ENCODE results near the gene SMAP1. TPM values are rescaled to one million over a fixed set of nuclear protein-coding genes. Genes with fewer than 3 reads are reported as not detected.

Gene SMAP1
- total and polyA plus RNA-seq, 8 donors = 26.2 to 30.6 (median 26.9) TPM

DNA sequence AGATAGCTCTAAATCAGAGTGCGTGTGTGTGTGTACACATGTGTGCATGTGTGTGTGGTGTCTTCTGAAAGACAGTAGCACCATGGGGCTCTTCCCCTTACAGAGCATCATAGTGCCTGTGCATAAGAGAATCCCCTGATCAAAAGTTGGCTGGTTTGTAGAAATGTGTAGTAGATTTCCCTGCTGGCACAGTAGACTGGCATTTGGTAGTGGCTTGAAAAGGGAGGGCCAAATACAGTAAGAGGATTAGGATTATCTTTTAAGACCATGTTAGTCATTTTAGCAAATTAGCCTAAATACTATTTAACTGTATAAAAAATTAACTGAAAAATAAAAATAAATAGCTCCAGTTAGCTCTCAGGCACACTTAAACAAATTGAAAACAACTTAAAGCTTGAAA is 176.6 kb downstream of the SMAP1 start:
- Histone ChIP-seq H3K4me1 (no peaks in the 10 kb centered on the region), H3K36me3 (peaks cover 0 to 6% of the 10 kb centered on the region in 2 donors), H3K27me3 (no peaks in the 10 kb centered on the region), H3K27ac (no peak overlapping the region), H3K4me3 (no peak overlapping the region), H3K9me3 (no peaks in the 10 kb centered on the region)
- intact Hi-C loops (cut with DNase I) = no loop called here
- TF ChIP-seq, protein P1, sequence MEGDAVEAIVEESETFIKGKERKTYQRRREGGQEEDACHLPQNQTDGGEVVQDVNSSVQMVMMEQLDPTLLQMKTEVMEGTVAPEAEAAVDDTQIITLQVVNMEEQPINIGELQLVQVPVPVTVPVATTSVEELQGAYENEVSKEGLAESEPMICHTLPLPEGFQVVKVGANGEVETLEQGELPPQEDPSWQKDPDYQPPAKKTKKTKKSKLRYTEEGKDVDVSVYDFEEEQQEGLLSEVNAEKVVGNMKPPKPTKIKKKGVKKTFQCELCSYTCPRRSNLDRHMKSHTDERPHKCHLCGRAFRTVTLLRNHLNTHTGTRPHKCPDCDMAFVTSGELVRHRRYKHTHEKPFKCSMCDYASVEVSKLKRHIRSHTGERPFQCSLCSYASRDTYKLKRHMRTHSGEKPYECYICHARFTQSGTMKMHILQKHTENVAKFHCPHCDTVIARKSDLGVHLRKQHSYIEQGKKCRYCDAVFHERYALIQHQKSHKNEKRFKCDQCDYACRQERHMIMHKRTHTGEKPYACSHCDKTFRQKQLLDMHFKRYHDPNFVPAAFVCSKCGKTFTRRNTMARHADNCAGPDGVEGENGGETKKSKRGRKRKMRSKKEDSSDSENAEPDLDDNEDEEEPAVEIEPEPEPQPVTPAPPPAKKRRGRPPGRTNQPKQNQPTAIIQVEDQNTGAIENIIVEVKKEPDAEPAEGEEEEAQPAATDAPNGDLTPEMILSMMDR (IDR thresholded peaks at IDR 0.05) = no peak
- no peak for ATAC-seq
- no peak for DNase-seq

DNA sequence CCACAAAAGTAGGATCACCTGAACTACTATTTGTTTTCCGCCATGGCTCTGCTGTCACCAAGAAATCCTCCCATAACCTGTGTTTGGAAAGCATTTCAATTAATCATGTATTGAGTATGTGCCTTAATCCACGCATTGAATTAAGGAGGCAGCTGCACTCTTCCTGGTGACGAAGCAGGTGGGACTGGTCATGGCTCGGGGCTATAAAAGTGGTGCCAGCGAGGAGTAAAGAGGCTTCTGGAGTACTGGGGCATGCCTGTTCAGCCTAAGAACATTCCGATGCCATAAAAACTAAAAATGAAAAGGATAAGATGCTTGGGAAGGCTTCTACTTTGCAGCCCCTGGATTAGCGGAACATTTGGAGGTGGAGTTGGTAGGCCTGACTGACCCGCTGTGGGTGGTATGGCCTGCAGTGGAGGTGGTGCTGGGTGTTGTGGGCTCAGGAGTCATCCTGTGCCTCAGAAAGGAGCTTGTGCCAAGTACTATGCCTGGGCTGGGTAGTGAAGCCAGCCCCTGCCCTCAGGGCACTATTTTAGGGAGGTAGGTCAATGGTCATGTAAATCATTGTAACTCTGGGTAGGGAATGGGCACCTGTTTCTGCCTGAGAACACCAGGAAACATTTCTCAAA is 178.6 kb downstream of the SMAP1 start:
- no peaks in the 10 kb centered on the region for H3K27me3 ChIP-seq
- no peak for DNase-seq
- no peaks in the 10 kb centered on the region for H3K9me3 ChIP-seq
- no peak for ATAC-seq
- TF ChIP-seq, protein P1 (IDR thresholded peaks at IDR 0.05) = no peak
- intact Hi-C loops (cut with DNase I) = no loop called here
- H3K36me3 ChIP-seq = peaks cover 0 to 6% of the 10 kb centered on the region in 2 donors
- H3K4me1 ChIP-seq = no peaks in the 10 kb centered on the region
- no peak overlapping the region for H3K27ac ChIP-seq
- no peak overlapping the region for H3K4me3 ChIP-seq

DNA sequence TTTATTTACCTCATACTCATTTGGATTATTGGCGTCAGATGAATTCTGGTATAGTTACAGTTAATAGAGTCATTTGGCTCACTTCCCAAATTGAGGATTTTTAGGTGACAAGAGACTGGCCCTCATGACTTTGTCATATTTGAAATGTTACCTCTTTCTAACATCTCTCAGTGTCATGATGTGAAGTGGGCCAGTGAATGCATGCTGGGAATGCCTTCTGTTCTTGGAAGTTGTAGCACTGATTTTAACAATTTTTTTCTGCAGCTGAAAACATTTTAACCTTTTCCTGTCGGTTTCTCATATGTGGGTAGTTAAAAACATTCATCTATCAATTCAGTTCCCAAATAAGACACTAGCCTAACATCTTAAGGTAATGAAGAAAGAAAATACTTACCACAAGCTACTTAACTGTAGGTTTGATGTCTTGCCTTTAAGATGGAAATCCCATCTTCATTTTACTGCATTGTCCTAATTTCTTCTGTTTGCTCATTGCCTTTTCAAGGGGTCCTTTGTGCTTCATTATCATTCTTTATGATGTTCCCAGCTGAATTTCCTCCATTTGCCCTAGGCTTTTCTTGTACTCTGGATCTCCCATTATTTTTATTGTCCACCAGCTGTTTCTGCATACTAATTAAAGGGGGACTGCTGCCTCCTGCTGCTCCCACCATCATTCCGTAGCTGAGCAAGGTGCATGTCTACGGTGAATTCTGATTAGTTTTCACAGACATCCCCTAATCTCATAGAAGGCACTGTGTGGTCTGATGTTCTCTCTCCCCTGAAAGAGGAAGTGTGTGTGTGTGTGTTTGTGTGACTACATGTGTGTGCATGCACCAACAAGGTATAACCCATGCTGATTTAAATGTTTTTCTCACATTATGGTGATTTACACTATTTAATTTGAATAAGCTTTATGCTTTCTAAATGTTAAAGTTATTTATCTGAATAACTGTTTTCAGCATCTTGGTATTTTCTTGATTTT is 179.7 kb downstream of the SMAP1 start:
- Histone ChIP-seq H3K4me1 (no peaks in the 10 kb centered on the region), H3K27me3 (no peaks in the 10 kb centered on the region), H3K27ac (no peak overlapping the region), H3K4me3 (no peak overlapping the region), H3K9me3 (no peaks in the 10 kb centered on the region), H3K36me3 (peaks cover 0 to 6% of the 10 kb centered on the region in 2 donors)
- no peak for ATAC-seq
- TF ChIP-seq, protein P1 (IDR thresholded peaks at IDR 0.05) = no peak
- DNase-seq = no peak
- intact Hi-C loops (cut with DNase I) = no loop called here

DNA sequence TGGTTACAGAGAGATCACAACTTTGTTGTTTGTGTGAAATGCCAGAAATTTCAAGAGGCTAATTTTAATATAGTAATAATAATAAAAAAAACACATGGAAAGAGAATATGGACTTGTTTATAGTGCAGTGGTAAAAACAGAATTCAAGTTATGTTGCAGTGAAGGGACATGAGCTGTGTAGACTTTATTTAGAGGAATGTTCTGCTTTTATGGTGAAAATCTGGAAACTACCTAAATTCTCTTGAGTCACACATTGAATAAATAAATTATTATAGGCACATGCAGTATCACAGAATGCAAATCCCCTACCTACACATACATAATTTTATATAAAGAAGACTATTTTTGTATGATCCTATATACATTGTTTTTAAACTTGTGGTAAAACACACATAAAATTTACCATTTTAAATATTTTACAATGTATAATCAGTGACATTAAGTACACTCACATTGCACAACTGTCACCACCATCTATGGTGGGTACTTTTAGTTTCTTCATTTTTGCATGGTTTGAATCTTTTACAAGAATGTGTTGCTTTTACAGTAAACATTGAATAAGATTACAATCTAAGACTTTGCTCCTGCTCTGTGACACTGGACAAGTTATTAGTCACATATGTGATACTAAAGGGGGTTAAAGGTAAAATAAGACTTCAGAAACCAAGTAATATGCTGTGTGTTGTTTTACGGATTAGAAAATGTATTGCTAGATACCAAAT is 181.8 kb downstream of the SMAP1 start:
- ATAC-seq = no peak

More for the DNA sequence above, 181.8 kb downstream of the SMAP1 start:
- Histone ChIP-seq H3K27me3 (no peaks in the 10 kb centered on the region), H3K4me1 (no peaks in the 10 kb centered on the region), H3K4me3 (no peak overlapping the region), H3K27ac (no peak overlapping the region), H3K36me3 (peaks cover 0 to 6% of the 10 kb centered on the region in 2 donors), H3K9me3 (no peaks in the 10 kb centered on the region)
- TF ChIP-seq, protein P1 (IDR thresholded peaks at IDR 0.05) = no peak
- intact Hi-C loops (cut with DNase I) = no loop called here
- no peak for DNase-seq

Measured in left lung (tissue), 10 donors.